NCI-H2107 treated with DMSO at 0.1 percent for 48 hours (cell line): ENCODE data around the gene LCNL1.

Source experiments
- DNase-seq: peaks from one replicate; lab custom pipeline; 2025; ENCODE audit not compliant: unreplicated experiment; lab: John Stamatoyannopoulos, UW

Gene LCNL1

DNA sequence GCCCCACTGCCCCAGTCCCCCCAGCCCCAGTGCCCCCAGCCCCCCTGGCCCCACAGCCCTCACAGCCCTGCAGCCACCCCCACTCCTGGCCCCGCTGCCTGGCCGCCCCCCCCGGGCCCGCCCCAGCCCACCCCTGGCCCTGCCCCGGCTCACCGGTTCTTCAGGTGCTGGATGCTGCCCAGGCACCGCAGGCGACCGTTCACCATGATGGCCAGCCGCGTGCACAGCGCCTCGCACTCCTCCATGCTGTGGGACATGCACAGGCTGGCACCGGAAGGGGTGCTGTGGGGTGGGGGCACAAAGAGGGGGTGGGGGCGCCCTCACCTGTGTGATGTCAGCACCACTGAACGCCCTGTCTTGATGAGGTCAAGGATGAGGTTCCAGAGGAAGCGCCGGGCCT, 26.4 kb downstream of the LCNL1 start:
- no peak for DNase-seq

DNA sequence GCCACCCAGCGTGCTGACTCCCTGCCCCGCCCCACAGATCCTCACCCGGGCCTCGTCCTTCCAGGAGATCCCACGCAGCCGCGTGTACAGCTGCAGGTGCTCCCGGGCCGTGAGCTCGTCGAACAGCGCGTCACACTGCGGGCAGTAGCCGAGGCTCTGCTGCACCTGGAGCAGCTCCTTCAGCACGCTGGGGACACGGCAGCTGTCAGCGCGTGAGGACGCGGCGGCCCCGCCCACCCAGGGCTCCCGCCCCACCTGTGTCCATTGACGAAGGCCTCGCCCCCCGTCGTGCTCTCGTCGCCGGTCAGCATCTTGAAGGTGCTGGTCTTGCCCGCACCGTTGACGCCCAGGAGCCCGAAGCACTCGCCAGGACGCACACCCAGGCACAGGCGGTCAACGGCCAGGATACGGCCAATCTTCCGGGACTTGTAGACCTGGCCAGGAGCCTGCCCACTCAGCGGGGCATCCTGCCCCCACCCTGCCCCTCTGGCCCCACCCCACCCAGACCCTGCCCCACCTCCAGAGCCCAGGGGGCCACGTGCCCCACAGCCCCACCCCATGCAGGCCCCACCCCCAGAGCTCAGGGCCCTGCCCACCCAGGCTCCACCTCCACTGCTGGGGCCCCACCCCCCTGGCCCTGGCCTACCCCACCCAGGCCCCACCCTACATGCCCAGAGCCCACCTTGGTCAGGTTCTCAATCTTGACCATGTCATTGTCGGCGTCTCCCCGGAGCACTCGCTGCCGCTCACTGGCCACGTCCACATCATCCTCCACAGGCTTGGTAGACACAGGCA, 27.3 kb downstream of the LCNL1 start:
- no peak for DNase-seq

DNA sequence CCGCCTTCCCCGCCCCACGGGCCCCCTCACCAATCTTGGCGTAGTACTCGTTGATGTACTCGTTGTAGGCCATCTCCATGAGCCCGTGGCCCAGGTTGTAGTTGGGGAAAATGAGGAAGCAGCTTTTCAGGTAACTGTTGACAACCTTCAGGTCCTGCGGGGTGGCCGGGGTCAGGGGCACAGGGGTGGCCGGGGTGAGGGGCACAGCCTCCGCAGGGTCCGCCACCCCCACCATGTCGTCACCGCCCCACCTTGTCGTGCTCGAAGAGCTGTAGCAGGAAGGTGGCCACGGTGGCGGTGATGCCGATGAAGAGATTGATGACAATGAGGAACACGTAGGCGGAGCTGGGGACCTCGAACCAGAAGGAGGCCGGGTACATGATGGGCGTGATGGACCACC, 28.4 kb downstream of the LCNL1 start:
- DNase-seq, result no peak

- no peak for DNase-seq
These were observed 29.3 kb downstream of the LCNL1 start for GRCh38 chr9:137011907-137012675.

GRCh38 chr9:137012694-137013570, 30.1 kb downstream of the LCNL1 start:
- no peak for DNase-seq

- no peak for DNase-seq
These were observed 30.8 kb downstream of the LCNL1 start for GRCh38 chr9:137013571-137013940.

- DNase-seq, result no peak
These were observed 31.4 kb downstream of the LCNL1 start for GRCh38 chr9:137014166-137014565.

- DNase-seq, result no peak
These were observed 32.2 kb downstream of the LCNL1 start for GRCh38 chr9:137014776-137015539.

- DNase-seq, result no peak
These were observed 32.7 kb downstream of the LCNL1 start for GRCh38 chr9:137015540-137015930.

DNA sequence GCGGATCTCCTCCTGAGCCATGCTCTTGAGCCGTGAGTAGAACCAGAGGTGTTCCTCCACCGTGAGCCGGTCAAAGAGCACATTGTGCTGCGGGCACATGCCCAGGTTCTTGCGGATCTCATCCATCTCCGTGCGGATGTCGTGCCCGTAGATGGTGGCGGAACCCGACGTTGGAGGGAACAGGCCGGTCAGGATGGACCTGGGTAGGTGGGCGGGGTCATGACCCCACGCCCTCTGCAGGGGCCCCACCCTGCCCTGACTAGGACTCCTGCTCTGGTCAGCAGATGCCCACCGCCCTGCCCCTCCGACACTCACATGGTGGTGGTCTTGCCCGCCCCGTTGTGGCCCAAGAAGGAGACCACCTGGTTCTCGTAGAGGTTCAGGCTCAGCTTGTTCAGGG, 33.2 kb downstream of the LCNL1 start:
- DNase-seq, result no peak

GRCh38 chr9:137016436-137016835, 33.6 kb downstream of the LCNL1 start:
- no peak for DNase-seq

DNA sequence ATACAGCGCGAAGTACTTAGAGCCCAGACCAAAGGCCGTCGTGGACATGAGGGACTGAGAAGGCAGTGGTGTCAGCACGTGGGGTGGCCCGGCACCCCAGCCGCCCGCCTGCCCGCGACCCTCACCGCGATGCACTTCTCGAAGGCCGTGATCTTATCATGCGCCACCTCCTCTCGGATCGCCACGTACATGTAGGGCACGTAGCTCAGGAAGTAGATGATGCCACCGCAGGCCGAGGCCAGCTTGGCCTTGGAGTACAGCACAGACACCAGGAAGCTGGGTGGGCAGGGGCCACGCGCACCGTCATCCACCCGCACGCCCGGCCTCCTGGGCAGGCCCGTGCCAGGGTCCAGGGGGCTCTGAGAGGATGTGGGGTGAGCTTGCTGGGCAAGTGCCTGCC, 34.3 kb downstream of the LCNL1 start:
- no peak for DNase-seq

DNA sequence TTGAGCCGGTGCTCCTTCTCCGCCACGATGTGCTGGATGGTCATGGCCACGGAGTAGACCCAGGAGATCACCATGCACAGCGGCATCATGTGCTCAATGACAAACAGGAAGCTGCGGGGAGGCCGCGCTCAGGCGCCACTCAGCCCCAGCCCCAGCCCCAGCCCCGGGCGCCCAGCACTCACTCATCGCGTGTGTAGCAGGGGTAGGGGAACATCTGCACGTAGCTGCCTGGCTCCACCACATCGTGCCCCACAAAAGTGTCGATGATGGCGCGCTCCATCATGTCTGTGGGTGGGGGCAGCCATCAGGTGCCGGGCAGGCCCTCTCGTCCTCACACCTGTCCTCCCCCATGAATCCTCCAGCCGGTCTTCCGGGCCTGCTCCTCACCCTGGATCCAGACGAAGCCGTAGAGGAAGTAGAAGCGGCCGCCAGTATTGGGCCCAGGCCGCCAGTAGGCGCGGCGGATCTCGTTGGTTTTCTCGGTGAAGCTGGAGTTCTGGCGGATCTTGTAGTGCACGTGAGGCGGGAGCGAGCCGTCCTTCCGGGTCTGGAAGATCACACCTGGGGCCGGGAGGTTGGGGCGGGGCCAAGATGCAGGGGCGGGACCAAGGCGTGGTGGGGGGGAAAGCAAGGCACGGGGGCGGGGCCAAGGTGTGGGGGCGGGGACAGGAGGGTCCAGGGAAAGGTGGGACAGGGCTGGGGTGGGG, 35.2 kb downstream of the LCNL1 start:
- no peak for DNase-seq

DNA sequence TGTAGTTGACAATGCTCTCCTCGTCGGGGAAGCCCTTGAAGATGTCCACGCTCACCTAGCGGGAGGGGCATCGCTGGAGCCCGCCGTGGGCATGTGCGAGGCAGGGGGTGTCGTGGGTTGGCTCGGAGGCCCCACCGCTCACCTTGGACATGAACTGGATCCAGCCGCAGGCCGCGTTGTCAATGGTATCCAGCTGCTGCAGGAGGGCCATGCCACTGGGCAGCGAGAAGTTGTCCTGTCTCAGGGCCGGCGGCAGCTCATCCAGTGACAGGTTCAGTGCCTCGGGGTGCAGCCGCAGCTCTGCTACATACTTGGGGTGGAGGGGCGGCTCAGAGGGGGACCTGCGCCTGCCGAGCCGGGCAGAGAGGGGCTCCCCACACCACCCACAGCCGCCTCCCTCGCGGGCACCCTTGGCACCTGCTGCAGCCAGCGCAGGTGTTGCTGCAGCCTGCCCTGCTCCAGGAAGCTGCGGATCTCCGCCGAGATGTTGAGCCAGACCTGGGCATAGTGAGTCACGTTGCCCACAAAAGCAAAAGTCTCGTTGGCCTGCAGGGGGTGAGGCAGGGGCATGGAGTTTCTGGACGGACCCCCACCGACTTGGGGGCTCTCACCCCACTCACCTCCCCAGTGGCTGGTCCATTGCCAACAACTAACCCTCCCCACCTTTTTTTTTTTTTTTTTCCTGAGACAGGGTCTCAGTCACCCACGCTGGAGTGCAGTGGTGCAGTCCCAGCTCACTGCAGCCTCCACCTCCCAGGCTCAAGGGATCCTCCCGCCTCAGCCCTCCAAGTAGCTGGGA, 36.2 kb downstream of the LCNL1 start:
- DNase-seq, result no peak

GRCh38 chr9:137019891-137020683, 37.3 kb downstream of the LCNL1 start:
- no peak for DNase-seq

DNA sequence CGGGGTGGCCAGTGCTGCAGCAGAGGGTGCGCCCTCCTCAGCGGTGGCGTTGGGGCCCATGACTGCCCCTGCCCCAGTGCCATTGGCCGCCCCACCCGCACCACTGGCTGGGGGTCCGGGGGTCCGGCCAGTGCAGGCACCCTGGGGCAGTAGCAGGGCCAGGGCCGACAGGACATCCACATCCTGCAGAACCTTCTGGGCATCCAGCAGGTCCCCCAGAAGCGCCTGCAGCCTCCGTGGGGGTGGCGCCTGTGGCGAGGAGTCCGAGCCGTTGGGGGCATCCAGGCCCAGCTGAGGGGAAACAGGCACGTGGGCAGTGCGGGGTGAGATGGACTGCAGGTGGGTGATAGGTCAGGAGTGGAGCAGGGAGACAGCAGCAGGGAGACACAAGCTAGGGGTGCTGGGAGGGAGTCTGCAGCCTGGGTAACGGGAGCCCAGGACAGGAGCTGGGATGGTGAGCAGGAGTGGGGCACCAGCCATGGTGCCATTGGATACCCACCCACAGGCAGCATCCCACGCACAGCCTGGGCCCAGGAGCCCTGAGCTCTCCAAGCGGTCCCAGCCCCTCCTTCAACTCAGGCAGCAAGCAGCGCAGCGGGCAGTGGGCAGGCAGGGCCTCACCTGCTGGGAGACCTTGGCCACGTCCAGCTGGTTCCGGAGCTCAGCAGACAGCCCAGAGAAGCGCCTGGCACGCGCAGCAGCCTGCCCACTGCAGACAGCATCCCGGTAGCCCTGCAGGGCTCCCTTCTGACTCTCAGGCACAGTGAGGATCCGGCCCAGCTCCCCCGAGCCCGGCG, 38.2 kb downstream of the LCNL1 start:
- DNase-seq, result no peak

DNA sequence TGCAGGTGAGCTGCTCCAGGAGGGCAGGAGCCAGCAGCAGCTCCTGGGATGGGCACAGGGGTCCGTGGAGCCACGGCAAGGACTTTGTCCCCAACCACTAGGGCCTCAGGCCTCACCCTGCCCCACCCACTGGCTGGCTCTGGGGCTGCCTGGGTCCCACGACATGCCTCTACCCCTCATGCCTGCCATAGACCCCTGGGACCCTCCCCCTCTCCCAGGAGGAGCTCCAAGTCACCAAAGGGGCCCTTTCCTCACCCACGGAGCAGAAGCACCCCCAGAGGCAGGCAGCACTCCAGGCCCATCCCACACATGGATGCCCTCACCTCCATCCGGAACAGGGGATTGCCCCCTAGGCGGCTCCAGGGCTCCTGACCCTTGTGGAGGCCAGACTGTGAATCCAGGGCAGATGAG, 38.8 kb downstream of the LCNL1 start:
- no peak for DNase-seq
